NCI-H1436 treated with DMSO at 0.1 percent for 48 hours (cell line): ENCODE results near the gene ZBED1.
"Not testable (repeated sequence)": the region's sequence is repeated elsewhere in the genome, so short reads cannot be mapped to it uniquely, and the experiment has no call there.

Source experiments
- DNase-seq: peaks from one replicate; lab custom pipeline; 2025; lab: John Stamatoyannopoulos, UW

ZBED1 gene

DNA sequence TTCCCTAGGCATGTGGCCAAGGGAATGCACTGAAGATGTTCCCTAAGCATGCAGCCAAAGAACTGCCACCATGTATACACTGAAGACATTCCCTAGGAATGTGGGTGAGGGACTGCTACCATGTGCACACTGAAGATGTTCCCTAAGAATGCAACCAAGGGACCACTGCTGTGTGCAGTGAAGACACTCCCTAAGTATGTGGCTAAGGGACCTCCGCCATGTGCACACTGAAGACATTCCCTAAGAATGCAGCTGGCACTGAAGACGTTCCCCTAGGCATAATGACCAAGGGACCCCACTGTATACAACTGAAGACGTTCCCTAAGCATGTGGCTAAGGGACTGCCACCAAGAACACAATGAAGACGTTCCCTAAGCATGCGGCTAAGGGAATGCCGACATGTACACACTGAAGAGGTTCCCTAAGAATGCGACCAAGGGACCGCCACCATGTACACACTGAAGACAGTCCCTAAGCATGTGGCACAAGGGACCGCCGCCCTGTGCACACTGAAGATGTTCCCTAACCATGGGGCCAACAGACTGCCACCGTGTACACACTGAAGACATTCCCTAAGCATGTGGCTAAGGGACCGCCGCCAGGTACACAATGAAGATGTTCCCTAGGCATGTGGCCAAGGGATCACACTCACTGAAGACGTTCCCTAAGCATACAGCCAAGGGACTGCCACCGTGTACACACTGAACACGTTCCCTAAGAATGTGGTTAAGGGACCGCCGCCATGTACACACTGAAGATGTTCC lies 25.6 kb downstream of the ZBED1 start:
- no peak for DNase-seq

GRCh38 chrX:2474280-2474962 lies 26.4 kb downstream of the ZBED1 start:
- no peak for DNase-seq

DNA sequence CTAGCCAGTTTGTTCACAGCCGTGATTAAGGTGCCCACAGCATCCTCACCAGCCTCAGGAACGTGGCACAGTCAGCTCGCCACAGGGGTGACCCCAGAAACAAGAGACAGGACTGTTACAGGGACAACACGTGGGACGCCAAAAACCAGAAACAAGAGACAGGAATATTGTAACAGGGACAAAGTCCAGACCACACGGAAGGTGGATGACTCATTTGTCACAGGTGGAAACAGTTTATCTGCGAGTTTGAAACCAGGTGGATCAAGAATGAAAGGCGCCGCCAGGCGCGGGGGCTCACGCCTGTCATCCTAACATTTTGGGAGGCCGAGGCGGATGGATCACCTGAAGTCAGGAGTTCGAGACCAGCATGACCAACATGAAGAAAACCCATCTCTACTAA lies 27.7 kb downstream of the ZBED1 start:
- not testable (repeated sequence) for DNase-seq

DNA sequence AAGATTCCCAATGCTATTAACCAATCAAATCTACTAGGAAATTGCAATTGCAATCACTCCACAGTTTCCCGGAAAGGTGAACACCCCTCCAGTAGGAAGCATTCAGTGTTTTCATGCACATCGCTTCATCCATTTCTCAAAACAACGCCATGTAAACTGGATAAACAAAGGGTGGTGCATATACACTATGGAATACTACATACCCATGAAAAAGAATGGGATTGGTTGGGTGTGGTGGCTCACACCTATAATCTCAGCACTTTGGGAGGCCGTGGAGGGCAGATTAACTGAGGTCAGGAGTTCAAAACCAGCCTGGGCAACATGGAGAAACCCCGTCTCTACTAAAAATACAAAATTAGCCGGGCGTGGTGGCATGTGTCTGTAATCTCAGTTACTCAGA lies 29.1 kb downstream of the ZBED1 start:
- DNase-seq, result no peak

DNA sequence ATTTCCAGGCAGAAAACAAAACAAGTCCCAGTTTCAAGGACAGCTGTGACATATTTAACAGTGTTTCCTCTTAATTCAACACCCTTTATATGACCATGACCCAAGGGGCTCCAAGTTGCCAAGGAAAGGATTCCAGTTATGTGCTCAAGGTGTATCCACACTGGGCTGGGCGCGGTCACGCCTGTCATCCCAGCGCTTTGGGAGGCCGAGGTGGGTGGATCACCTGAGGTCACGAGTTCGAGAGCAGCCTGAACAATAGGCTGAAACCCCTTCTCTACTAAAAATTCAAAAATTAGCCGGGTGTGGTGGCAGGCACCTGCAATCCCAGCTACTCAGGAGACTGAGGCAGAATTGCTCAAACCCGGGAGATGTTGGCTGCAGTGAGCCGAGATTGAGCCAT lies 29.6 kb downstream of the ZBED1 start:
- DNase-seq, result not testable (repeated sequence)

GRCh38 chrX:2469852-2470251 lies 30.9 kb downstream of the ZBED1 start:
- DNase-seq, result not testable (repeated sequence)

- DNase-seq, result no peak
These were observed 31.5 kb downstream of the ZBED1 start for GRCh38 chrX:2469196-2469685.

GRCh38 chrX:2468261-2469195 lies 32.2 kb downstream of the ZBED1 start:
- no peak for DNase-seq

DNA sequence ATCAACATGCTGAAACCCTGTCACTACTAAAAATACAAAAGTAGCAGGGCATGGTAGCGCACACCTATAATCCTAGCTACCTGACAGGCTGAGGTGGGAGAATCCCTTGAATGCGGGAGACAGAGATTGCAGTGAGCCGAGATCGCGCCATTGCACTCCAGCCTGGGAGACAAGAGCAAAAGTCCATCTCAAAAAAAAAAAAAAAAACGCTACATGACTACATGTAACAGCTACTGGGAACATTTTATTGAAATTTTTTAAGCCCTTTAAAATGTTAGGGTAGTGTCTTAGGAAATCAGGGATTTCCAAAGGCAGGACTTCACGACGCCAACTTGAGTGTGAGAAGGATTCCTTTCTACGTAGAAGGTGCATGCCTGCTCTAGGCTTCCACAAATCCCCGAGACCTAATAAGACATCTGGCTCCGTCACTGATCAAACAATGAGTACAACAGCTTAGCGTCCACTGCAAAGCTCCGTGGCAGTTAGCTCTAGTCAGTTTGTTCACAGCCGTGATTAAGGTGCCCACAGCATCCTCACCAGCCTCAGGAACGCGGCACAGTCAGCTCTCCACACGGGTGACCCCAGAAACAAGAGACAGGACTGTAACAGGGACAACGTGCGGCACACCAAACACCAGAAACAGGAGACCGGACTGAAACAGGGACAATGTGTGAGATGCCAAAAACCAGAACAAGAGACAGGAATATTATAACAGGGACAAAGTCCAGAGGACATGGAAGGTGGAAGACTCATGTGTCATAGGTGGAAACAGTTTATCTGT lies 33.7 kb downstream of the ZBED1 start:
- DNase-seq, result no peak

- no peak for DNase-seq
These were observed 36.1 kb downstream of the ZBED1 start for GRCh38 chrX:2464677-2465166.

DNA sequence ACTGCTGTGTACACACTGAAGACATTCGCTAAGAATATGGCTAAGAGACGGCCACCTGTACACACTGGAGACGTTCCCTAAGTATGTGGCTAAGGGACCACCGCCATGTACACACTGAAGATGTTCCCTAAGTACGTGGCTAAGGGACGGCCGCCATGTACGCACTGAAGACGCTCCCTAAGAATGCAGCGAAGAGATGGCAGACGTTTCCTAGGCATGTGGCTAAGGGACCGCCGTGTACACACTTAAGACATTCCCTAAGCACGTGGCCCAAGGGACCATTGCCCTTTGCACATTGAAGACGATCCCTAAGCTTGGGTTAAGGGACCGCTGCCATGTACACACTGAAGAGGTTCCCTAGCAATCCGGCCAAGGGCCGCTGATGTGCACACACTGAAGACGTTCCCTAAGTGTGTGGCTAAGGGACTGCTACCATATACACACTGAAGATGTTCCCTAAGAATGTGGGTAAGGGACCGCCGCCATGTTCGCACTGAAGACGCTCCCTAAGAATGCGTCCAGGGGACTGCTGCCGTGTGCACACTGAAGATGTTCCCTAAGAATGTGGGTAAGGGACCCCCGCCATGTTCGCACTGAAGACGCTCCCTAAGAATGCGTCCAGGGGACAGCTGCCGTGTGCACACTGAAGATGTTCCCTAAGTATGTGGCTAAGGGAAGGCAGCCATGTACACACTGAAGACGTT lies 36.7 kb downstream of the ZBED1 start:
- no peak for DNase-seq

DNA sequence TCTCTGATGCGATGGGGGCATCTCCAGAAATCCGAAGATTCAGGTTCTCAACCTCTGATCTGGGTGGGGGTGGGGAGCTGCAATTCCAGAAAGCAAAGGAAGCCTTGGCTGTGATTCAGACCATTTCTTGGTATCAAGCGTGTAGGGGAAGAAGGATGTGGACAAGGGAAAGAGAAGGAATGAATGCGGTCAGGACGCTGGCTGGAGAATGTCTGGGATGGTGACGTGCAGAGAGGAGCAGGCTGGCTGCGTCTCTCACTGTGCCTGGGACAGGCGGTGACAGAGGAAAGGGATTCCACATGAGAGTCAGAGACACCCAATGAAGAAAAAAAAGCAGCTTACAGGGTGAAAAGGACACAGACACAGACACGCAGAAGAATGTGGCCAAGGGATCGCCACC lies 37.3 kb downstream of the ZBED1 start:
- DNase-seq, result not testable (repeated sequence)

DNA sequence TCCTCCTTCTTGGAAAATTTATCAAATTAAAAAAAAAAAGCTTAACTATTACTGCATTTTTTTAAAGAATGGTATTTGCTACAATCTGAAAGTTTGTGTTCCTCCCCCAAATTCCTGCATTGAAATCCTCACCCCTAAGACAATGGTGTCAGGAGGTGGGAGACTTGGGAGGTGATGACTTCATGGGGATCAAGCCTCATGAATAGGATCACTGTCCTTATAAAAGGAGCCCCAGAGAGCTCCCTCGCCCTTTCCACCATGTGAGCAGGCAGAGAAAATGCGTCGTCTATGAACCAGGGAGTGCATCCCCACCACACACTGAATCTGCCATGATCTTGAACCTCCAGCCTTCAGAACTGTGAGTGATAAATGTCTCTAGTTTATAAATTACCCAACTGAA lies 38.0 kb downstream of the ZBED1 start:
- DNase-seq, result no peak

GRCh38 chrX:2462074-2462473 lies 38.7 kb downstream of the ZBED1 start:
- DNase-seq, result no peak

GRCh38 chrX:2461711-2462016 lies 39.1 kb downstream of the ZBED1 start:
- DNase-seq, result no peak

- DNase-seq, result not testable (repeated sequence)
These were observed 39.7 kb downstream of the ZBED1 start for GRCh38 chrX:2460821-2461710.

DNA sequence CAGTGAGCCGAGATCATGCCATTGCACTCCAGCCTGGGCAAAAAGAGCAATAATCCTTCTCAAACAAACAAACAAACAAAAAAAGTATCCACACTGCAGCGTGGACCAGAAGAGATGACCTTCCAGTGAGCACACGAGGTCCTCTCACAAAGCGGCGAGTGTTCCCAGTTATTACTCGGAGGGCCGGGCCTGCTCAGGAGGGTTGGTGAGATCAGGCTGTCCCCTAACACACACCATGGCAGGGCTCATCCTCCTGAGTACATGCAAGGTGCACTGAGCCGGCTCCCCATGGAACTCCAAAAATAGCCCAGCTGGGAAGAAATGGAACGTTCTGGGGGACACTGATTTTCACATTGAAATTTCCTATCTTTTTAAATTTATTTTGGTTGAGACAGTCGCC lies 40.7 kb downstream of the ZBED1 start:
- not testable (repeated sequence) for DNase-seq

GRCh38 chrX:2458309-2458708 lies 42.5 kb downstream of the ZBED1 start:
- DNase-seq, result no peak

DNA sequence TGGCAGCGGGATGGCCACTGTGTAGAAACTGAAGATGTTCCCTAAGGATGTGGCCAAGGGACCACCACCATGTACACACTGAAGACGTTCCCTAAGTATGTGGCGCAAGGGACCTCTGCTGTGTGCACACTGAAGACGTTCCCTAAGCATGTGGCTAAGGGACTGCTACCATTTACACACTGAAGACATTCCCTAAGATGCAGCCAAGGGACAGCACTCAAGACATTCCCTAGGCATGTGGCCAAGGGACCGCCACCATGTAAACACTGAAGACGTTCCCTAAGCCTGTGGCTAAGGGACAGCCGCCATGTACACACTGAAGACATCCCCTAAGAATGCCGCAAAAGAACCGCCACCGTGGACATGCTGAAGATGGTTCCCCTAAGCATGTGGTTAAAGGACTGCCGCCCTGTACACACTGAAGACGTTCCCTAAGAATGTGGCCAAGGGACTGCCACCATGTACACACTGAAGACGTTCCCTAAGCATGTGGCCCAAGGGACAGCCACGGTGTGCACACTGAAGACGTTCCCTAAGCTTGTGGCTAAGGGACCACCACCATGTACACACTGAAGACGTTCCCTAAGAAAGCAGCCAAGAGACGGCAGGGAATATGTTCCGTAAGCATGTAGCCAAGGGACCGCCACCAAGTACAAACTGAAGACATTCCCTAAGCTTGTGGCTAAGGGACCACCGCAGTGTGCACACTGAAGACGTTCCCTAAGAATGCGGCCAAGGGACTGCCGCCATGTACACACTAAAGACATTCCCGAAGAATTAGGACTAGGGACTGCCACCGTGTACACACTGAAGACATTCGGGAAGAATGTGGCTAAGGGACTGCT lies 43.3 kb downstream of the ZBED1 start:
- no peak for DNase-seq
